HG03135 (cell line): ENCODE results near the gene MYOZ1.

Experiments
- ATAC-seq: cut with Tn5 transposase; IDR thresholded peaks from one replicate; pipeline ENCODE4 v1.9.1; 2021; ENCODE audit warnings: mild to moderate bottlenecking, moderate library complexity; ENCODE audit not compliant: unreplicated experiment

The MYOZ1 gene

GRCh38 chr10:73601486-73601921, 39.8 kb downstream of the MYOZ1 start:
- ATAC-seq: no peak

- ATAC-seq: no peak
These were observed 43.9 kb downstream of the MYOZ1 start for GRCh38 chr10:73597346-73597745.

GRCh38 chr10:73593812-73594211, 47.5 kb downstream of the MYOZ1 start:
- ATAC-seq: no peak

- no peak for ATAC-seq
These were observed 48.2 kb downstream of the MYOZ1 start for GRCh38 chr10:73593110-73593509.

- ATAC-seq: no peak
These were observed 49.2 kb downstream of the MYOZ1 start for GRCh38 chr10:73591935-73592699.

GRCh38 chr10:73590881-73591799, 50.1 kb downstream of the MYOZ1 start, which contains the start of gene USP54:
USP54 (minus strand) TSS chr10:73591342; CDS start chr10:73575658, 15,684 bp downstream.
- no peak for ATAC-seq

GRCh38 chr10:73589563-73590126, 51.6 kb downstream of the MYOZ1 start:
- ATAC-seq: no peak

- no peak for ATAC-seq
These were observed 52.6 kb downstream of the MYOZ1 start for GRCh38 chr10:73588656-73589055.

- no peak for ATAC-seq
These were observed 54.7 kb downstream of the MYOZ1 start for GRCh38 chr10:73586583-73586984.

- ATAC-seq: no peak
These were observed 55.9 kb downstream of the MYOZ1 start for GRCh38 chr10:73585327-73585726.

- ATAC-seq: no peak
These were observed 56.5 kb downstream of the MYOZ1 start for GRCh38 chr10:73584737-73585136.

GRCh38 chr10:73581918-73582317, 59.4 kb downstream of the MYOZ1 start:
- ATAC-seq: no peak
